ENCODE results near the gene KIAA0586. TPM values are rescaled to one million over a fixed set of nuclear protein-coding genes. Genes with fewer than 3 reads are reported as not detected.
"Not testable (repeated sequence)": the region's sequence is repeated elsewhere in the genome, so short reads cannot be mapped to it uniquely, and the experiment has no call there.

KIAA0586 gene
- total RNA-seq, 1 donor from 2014 or later: 20.1 TPM

DNA sequence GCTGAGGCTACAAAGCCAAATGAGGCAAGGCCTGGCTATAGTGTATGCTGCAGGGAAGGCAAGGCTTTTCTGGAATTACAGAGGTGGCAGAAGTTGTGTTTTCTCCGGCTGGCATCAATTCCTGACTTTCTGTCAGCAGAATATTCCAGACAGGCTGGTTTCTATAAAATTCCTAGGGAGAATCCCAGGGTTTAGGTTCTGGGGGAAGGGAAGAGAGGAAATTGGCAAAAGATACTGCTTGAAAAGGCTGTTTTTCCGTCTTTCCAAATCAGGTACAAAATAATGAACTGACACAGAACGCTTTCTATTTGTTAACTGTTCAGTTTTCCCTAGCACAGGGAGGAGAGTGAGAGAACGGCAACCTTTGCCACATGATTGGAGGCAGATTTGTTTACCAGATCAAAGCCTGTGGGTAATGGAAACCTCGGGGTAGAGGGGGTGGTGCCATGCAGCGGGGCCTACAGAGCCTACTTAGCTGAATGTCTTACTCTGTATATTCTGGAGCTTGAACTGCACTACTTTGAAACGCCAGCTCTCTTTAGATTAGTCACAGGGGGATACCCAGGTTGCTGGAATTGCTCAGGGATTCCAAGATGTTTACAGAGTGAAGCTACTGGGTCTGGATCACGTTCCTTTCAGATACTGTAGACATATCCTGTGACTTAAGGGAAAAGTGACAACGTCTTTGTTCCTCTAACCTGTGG, 144.4 kb downstream of the KIAA0586 start:
- H3K27ac ChIP-seq: no peak overlapping the region
- no peak overlapping the region for H3K4me3 ChIP-seq
- no peaks in the 10 kb centered on the region for H3K27me3 ChIP-seq
- no peaks in the 10 kb centered on the region for H3K9me3 ChIP-seq
- no peak for DNase-seq (ENCODE audit: low spot score in 2 of 2)
- intact Hi-C loops (cut with DNase I): loop anchor here (5.0 kb wide), 1 partner anchor 70 kb away; no protein-coding TSS in a partner anchor
- H3K4me1 ChIP-seq: peaks cover 0 to 4% of the 10 kb centered on the region in 2 donors
- no peaks in the 10 kb centered on the region for H3K36me3 ChIP-seq
- no peak for TF ChIP-seq CTCF (IDR thresholded peaks at IDR 0.05)

DNA sequence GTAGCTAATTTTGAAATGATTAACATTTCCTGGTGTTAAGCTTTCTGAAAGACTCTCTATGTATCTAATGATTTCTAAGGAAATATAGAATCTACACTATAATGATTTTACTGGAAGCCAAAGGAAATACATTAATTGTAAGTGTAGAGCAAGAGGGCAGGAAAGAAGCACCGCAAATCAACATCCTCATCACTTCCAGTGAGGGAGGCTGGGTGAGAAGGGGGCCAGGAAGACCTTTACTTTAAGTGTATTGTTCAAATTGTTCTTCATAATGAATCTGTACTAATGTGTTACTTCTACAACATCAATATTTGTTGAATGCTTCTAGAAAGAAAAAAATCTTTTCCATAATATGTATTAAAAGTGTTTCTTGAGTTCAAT, 144.9 kb downstream of the KIAA0586 start:
- no peak for TF ChIP-seq CTCF (IDR thresholded peaks at IDR 0.05)
- intact Hi-C loops (cut with DNase I): loop anchor here (5.0 kb wide), 1 partner anchor 70 kb away; no protein-coding TSS in a partner anchor

DNA sequence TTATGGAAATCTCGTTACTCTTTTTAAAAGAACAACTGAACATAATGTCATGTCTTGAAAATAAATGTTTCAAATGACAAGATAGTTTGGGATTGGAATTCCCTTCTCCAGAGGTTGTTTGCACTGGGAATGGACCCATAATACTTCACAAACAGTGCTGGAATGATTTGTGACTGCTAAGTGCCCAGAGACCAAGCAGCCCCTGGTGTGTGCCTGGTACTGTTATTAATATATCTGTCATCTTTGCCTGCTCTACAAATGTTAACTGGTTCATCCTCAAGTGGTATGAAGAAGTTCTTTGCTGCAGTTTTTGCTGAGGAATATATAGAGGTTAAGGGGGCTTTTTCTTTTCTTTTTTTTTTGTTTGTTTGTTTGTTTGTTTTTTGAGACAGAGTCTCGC, 145.3 kb downstream of the KIAA0586 start:
- no peaks in the 10 kb centered on the region for H3K27me3 ChIP-seq
- no peaks in the 10 kb centered on the region for H3K9me3 ChIP-seq
- H3K27ac ChIP-seq: no peak overlapping the region
- no peak for DNase-seq (ENCODE audit: low spot score in 2 of 2)
- H3K4me3 ChIP-seq: no peak overlapping the region
- peaks cover 0 to 4% of the 10 kb centered on the region in 2 donors for H3K4me1 ChIP-seq
- intact Hi-C loops (cut with DNase I): loop anchor here (5.0 kb wide), 1 partner anchor 71 kb away; no protein-coding TSS in a partner anchor
- no peak for TF ChIP-seq CTCF (IDR thresholded peaks at IDR 0.05)
- no peaks in the 10 kb centered on the region for H3K36me3 ChIP-seq

More for the DNA sequence above, 144.9 kb downstream of the KIAA0586 start:
- no peaks in the 10 kb centered on the region for H3K36me3 ChIP-seq
- no peak overlapping the region for H3K4me3 ChIP-seq
- no peaks in the 10 kb centered on the region for H3K27me3 ChIP-seq
- DNase-seq (ENCODE audit: low spot score in 2 of 2): no peak
- no peak overlapping the region for H3K27ac ChIP-seq
- H3K9me3 ChIP-seq: no peaks in the 10 kb centered on the region
- H3K4me1 ChIP-seq: peaks cover 0 to 4% of the 10 kb centered on the region in 2 donors

- no peaks in the 10 kb centered on the region for H3K9me3 ChIP-seq
- no peaks in the 10 kb centered on the region for H3K27me3 ChIP-seq
- intact Hi-C loops (cut with DNase I): loop anchor here (5.0 kb wide), 1 partner anchor 72 kb away; no protein-coding TSS in a partner anchor
- peaks cover 0 to 4% of the 10 kb centered on the region in 2 donors for H3K4me1 ChIP-seq
- peak in 2 of 3 experiments; percentile 10 to 16 for TF ChIP-seq CTCF (IDR thresholded peaks at IDR 0.05)
- H3K36me3 ChIP-seq: no peaks in the 10 kb centered on the region
- H3K4me3 ChIP-seq: no peak overlapping the region
- no peak overlapping the region for H3K27ac ChIP-seq
- DNase-seq (ENCODE audit: low spot score in 2 of 2): no peak
Measured at GRCh38 chr14:58574623-58575022, 147.1 kb downstream of the KIAA0586 start.

GRCh38 chr14:58575956-58576355, 148.4 kb downstream of the KIAA0586 start:
- H3K36me3 ChIP-seq: no peaks in the 10 kb centered on the region
- no peak overlapping the region for H3K4me3 ChIP-seq
- H3K27ac ChIP-seq: no peak overlapping the region
- peaks cover 0 to 4% of the 10 kb centered on the region in 2 donors for H3K4me1 ChIP-seq
- no peaks in the 10 kb centered on the region for H3K9me3 ChIP-seq
- intact Hi-C loops (cut with DNase I): no loop called here
- no peak for TF ChIP-seq CTCF (IDR thresholded peaks at IDR 0.05)
- no peaks in the 10 kb centered on the region for H3K27me3 ChIP-seq
- no peak for DNase-seq (ENCODE audit: low spot score in 2 of 2)

DNA sequence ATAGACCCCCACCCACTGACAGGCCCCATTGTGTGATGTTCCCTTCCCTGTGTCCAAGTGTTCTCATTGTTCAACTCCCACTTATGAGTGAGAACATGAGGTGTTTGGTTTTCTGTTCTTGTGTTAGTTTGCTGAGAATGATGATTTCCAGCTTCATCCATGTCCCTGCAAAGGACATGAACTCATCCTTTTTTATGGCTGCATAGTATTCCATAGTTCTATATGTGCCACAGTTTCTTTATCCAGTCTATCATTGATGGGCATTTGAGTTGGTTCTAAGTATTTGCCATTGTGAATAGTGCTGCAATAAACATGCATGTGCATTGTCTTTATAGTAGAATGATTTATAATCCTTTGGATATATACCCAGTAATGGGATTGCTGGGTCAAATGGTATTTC, 152.5 kb downstream of the KIAA0586 start:
- H3K27ac ChIP-seq; DNase-seq (ENCODE audit: low spot score in 2 of 2); H3K27me3 ChIP-seq; H3K9me3 ChIP-seq; H3K4me3 ChIP-seq; intact Hi-C loops (cut with DNase I); H3K4me1 ChIP-seq; H3K36me3 ChIP-seq: not testable (repeated sequence)

GRCh38 chr14:58581389-58581788, 153.9 kb downstream of the KIAA0586 start:
- H3K27me3 ChIP-seq; H3K9me3 ChIP-seq; H3K4me3 ChIP-seq; H3K27ac ChIP-seq; DNase-seq (ENCODE audit: low spot score in 2 of 2); H3K4me1 ChIP-seq; intact Hi-C loops (cut with DNase I); H3K36me3 ChIP-seq: not testable (repeated sequence)

All from ascending aorta (tissue), 2 donors.